Stimulated activated CD8-positive, alpha-beta memory T cell treated with anti-CD3 and anti-CD28 coated beads, Interleukin-12 subunit alpha, Interleukin-12 subunit beta, amount 100 ng/mL, for 24 hours (primary cell): Measurements from ENCODE around the gene RBMY1J.
"Not testable (repeated sequence)": the region's sequence is repeated elsewhere in the genome, so short reads cannot be mapped to it uniquely, and the experiment has no call there.

Experiments used
- DNase-seq: peaks from one replicate; pipeline ENCODE4 v3.0.0-alpha.2; 2020; ENCODE audit errors: extremely low read depth

The RBMY1J gene

GRCh38 chrY:22403110-22403509, at the start of gene RBMY1J:
TSS of gene RBMY1J (plus strand) at chrY:22403410. CDS start at chrY:22405448, 2,038 bp downstream.
- not testable (repeated sequence) for DNase-seq

- DNase-seq, result no peak
Observed at GRCh38 chrY:22367416-22367815, 35.8 kb upstream of the RBMY1J start.

DNA sequence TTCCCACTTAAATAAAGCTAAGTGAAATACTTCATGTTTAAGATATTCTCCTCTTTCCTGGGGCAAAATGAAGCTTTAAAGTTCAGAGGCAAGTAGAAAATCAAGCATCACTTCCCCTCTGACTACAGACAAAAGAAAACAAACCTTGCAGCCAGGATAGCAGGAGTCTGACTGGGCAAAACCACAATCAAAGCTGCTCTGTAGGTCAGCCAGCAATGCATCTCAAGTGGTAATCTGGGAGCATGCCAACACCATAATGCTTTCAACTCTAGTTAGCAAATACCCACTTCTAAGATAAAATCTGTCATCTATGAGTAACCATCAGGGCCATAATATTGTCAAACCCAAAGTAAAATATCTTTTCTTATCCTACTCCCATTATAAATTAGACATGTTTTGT, 32.6 kb upstream of the RBMY1J start:
- DNase-seq, result no peak

GRCh38 chrY:22373494-22373893, 29.7 kb upstream of the RBMY1J start:
- DNase-seq, result no peak

DNA sequence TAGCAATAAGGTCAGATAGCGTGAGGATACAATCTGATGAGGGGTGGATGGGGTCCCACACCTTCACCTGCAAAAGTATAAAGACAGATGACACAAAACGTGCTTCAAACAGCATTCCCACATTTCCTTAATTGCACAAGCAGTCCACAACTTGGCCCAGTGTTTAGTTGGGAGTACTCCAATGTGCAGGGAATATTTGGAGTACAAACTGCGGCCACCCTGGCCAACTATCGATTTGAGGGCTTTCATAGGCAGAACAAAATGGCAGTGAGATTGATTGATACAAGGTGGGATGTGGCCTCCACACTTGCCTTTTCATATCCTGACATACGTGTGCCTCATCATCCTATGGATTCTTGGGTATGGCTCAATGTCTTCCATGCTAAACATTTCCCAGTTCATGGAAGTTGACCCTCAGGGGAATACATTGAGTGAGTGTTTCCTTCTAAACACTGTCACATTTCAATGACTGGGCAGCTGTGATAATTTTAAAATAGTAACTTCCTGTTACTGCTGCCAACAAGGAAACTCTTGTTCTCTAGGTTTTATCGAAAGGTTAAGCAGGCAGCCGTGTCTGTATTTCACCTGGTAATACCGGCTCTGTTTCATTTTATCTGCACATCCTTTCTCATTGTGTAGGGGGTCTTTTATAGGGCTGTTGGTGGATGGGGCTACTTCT, 41.6 kb downstream of the RBMY1J start:
- not testable (repeated sequence) for DNase-seq

DNA sequence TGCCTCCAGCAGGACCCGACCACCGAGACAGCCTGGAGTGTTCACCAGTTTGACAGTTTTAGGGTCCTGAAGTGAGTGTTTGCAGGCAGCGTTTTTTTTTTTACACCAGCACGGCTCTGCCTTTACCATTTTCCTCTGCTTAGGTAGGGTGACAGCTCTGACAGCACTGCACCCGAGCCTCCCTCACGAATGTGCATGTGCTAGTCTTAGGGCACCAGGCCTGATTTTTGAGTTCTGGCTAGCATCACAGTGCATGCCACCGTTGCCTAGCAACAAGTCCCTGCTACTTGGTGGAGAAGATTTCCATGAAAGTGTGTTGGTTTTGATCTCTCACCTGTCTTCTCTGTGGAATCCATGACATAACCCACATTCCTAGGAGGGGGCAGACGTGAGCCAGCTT, 52.3 kb downstream of the RBMY1J start:
- not testable (repeated sequence) for DNase-seq

DNA sequence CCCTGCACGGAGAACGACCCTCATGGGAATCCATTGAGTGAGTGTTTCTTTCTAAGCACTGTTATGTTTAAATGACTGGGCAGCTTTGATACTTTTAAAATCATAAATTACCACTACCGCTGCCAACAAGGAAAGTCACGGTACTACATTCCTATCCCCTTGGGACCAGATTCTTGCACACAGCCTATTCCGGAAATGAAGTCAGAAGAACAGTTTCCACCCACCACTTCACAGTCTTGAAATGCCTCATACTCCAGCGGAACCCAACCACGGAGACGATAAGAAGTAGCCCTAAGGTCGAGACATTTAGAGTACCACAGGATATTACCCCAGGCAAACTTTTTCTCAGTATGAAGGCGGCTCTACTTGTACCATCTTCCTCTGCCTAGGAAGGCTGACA, 58.8 kb downstream of the RBMY1J start:
- not testable (repeated sequence) for DNase-seq
